ENCODE results near the gene TLN1. TPM values are rescaled to one million over a fixed set of nuclear protein-coding genes. Genes with fewer than 3 reads are reported as not detected.

TLN1 gene
- total and polyA plus RNA-seq, 2 donors (not counting 1 experiment from before 2014, with no cell fraction given): 102 to 280 TPM

GRCh38 chr9:35666549-35666948 lies 65.4 kb downstream of the TLN1 start:
- peak overlapping the region; percentile 62 for H3K27ac Mint-ChIP-seq
- peak; percentile 31 for ATAC-seq (ENCODE audit: low read depth)
- Histone ChIP-seq H3K4me1 (ENCODE audit: control insufficient read depth in 2 of 2, insufficient read depth in 2 of 2, low read length in 2 of 2) (peaks cover 31 to 39% of the 10 kb centered on the region in 2 donors), H3K4me3 (ENCODE audit: control extremely low read depth in 1 of 5, extremely low read depth in 1 of 5, insufficient read depth in 1 of 5, low read depth in 2 of 5, low read length in 4 of 5) (no peak overlapping the region), H2AFZ (ENCODE audit: insufficient read depth, low read depth, low read length, poor library complexity, severe bottlenecking) (no peak overlapping the region), H3K27ac (ENCODE audit: low read length in 2 of 2) (no peak overlapping the region), H4K20me1 (ENCODE audit: control insufficient read depth, insufficient read depth, low read length, poor library complexity, severe bottlenecking) (no peaks in the 10 kb centered on the region), H3K9me3 (ENCODE audit: control extremely low read depth in 1 of 3, control insufficient read depth in 2 of 3, insufficient read depth in 1 of 3, low read length in 2 of 3) (no peaks in the 10 kb centered on the region), H3K27me3 (replicated peaks in 1 of 4; ENCODE audit: control extremely low read depth in 1 of 4, control insufficient read depth in 3 of 4, insufficient read depth in 4 of 4, low read length in 3 of 4) (no peaks in the 10 kb centered on the region), H3K36me3 (replicated peaks in 1 of 2; ENCODE audit: control extremely low read depth in 1 of 2, control insufficient read depth in 1 of 2, extremely low read depth in 1 of 2, insufficient read depth in 2 of 2, low read length in 1 of 2) (no peaks in the 10 kb centered on the region), H3K79me2 (ENCODE audit: control insufficient read depth, insufficient read depth, low read length) (no peaks in the 10 kb centered on the region), H3K4me2 (replicated peaks; ENCODE audit: low read depth, low read length, poor library complexity, severe bottlenecking) (peak overlapping the region; percentile 13), H3K9ac (ENCODE audit: low read length) (no peak overlapping the region)
- DNase-seq: peak; percentile 60
- ChIA-PET POLR2A (interaction anchor here (0.7 kb wide), 1 partner anchor 23 kb away, joined by 4 read pairs; no protein-coding TSS in a partner anchor), CTCF (interaction anchor here (0.8 to 15.0 kb wide), 6 partner anchors 8 to 63 kb away, joined by 3 to 268 read pairs (median 72); partner anchors contain the start of genes CD72 and SIT1)
- H3K4me3 Mint-ChIP-seq: peak overlapping the region; percentile 44
- H3K4me1 Mint-ChIP-seq: peaks cover 45% of the 10 kb centered on the region
- TF ChIP-seq CTCF (IDR thresholded peaks at IDR 0.05) (no peak), EZH2 (IDR thresholded peaks at IDR 0.05; ENCODE audit: borderline replicate concordance, insufficient read depth, low read depth, low read length, poor library complexity, severe bottlenecking) (no peak)
- no peaks in the 10 kb centered on the region for H3K27me3 Mint-ChIP-seq
- 0% methylated on average over 2 of the region's 5 CpGs for WGBS (ENCODE audit: insufficient coverage)
- intact Hi-C loops (cut with micrococcal nuclease): no loop called here
- no peaks in the 10 kb centered on the region for H3K9me3 Mint-ChIP-seq (ENCODE audit: insufficient read depth)

GRCh38 chr9:35666045-35666444 lies 66.0 kb downstream of the TLN1 start:
- intact Hi-C loops (cut with micrococcal nuclease): no loop called here
- ATAC-seq (ENCODE audit: low read depth): no peak
- Histone ChIP-seq H3K27ac (ENCODE audit: low read length in 2 of 2) (no peak overlapping the region), H3K79me2 (ENCODE audit: control insufficient read depth, insufficient read depth, low read length) (peaks cover under 1% of the 10 kb centered on the region), H3K4me3 (ENCODE audit: control extremely low read depth in 1 of 5, extremely low read depth in 1 of 5, insufficient read depth in 1 of 5, low read depth in 2 of 5, low read length in 4 of 5) (no peak overlapping the region), H3K4me2 (replicated peaks; ENCODE audit: low read depth, low read length, poor library complexity, severe bottlenecking) (peak overlapping the region; percentile 13), H4K20me1 (ENCODE audit: control insufficient read depth, insufficient read depth, low read length, poor library complexity, severe bottlenecking) (no peaks in the 10 kb centered on the region), H3K9me3 (ENCODE audit: control extremely low read depth in 1 of 3, control insufficient read depth in 2 of 3, insufficient read depth in 1 of 3, low read length in 2 of 3) (no peaks in the 10 kb centered on the region), H3K4me1 (ENCODE audit: control insufficient read depth in 2 of 2, insufficient read depth in 2 of 2, low read length in 2 of 2) (peaks cover 34 to 44% of the 10 kb centered on the region in 2 donors), H3K27me3 (replicated peaks in 1 of 4; ENCODE audit: control extremely low read depth in 1 of 4, control insufficient read depth in 3 of 4, insufficient read depth in 4 of 4, low read length in 3 of 4) (no peaks in the 10 kb centered on the region), H3K36me3 (replicated peaks in 1 of 2; ENCODE audit: control extremely low read depth in 1 of 2, control insufficient read depth in 1 of 2, extremely low read depth in 1 of 2, insufficient read depth in 2 of 2, low read length in 1 of 2) (peaks cover 0 to 3% of the 10 kb centered on the region in 2 experiments), H2AFZ (ENCODE audit: insufficient read depth, low read depth, low read length, poor library complexity, severe bottlenecking) (no peak overlapping the region), H3K9ac (ENCODE audit: low read length) (no peak overlapping the region)
- Mint-ChIP-seq H3K4me3 (peak overlapping the region; percentile 54), H3K27ac (no peak overlapping the region), H3K9me3 (ENCODE audit: insufficient read depth) (no peaks in the 10 kb centered on the region), H3K27me3 (no peaks in the 10 kb centered on the region), H3K4me1 (peaks cover 49% of the 10 kb centered on the region)
- no CpG with 5 or more reads among the region's 1 CpG for WGBS (ENCODE audit: insufficient coverage)
- TF ChIP-seq CTCF (IDR thresholded peaks at IDR 0.05) (no peak), EZH2 (IDR thresholded peaks at IDR 0.05; ENCODE audit: borderline replicate concordance, insufficient read depth, low read depth, low read length, poor library complexity, severe bottlenecking) (no peak)
- ChIA-PET CTCF (interaction anchor here (1.0 to 15.0 kb wide), 8 partner anchors 9 to 66 kb away, joined by 3 to 268 read pairs (median 10); partner anchors contain the start of genes CD72, CREB3, SIT1 and TLN1), POLR2A (interaction anchor here (0.7 to 1.8 kb wide), 3 partner anchors 19 to 53 kb away, joined by 4 to 6 read pairs (median 4); no protein-coding TSS in a partner anchor)
- no peak for DNase-seq
